ENCODE measurements around the gene SDC4. TPM values are rescaled to one million over a fixed set of nuclear protein-coding genes. Genes with fewer than 3 reads are reported as not detected.

The SDC4 gene
- polyA plus RNA-seq, 1 of the 3 experiments (the other 2 are of a cell fraction), result 131 TPM

- H3K4me1 ChIP-seq (ENCODE audit: control insufficient read depth in 1 of 2, insufficient read depth in 2 of 2, low read depth in 1 of 2, low read length in 1 of 2), result no peaks in the 10 kb centered on the region
- CTCF ChIA-PET, result interaction anchor here (0.6 kb wide), 1 partner anchor 28 kb away, joined by 3 read pairs; the partner anchor contains the start of gene SYS1
Measured at GRCh38 chr20:45391559-45391958, 43.3 kb upstream of the SDC4 start.

DNA sequence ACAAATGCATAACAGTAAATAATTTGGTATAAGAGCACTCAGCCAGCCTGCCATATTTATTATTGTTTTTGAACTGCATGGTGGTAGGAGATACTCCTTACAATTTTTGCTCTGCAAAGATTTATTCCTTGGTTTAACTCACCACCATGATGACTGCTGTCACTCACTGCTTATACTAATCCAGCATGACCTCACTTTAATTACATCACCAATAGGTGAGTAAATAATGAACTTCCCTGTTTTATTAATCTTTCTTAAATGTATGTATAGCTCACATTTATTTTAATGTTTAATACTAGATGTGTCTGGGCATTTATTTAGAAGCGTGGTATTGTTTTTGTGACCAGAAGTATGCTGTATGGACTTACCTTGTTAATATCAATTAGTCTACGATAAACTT, 42.7 kb upstream of the SDC4 start:
- ChIA-PET POLR2A (no interaction called here), CTCF (no interaction called here)
- H3K79me2 ChIP-seq (ENCODE audit: insufficient read depth), result no peaks in the 10 kb centered on the region
- no peak overlapping the region for H3K9ac ChIP-seq
- H3K4me2 ChIP-seq, result no peak overlapping the region
- peaks cover 6% of the 10 kb centered on the region; the same call in 1 of the 2 replicates for H3K9me3 ChIP-seq
- DNase-seq, result no peak
- peaks cover 0 to 6% of the 10 kb centered on the region in 2 experiments for H3K36me3 ChIP-seq (replicated peaks in 1 of 2; ENCODE audit: control insufficient read depth in 1 of 2, insufficient read depth in 2 of 2, low read length in 1 of 2)
- no peaks in the 10 kb centered on the region for H3K9me2 ChIP-seq
- no peaks in the 10 kb centered on the region for H3K27me3 ChIP-seq (ENCODE audit: insufficient read depth)
- no peak overlapping the region for H2AFZ ChIP-seq (ENCODE audit: low read depth)
- no peak for TF ChIP-seq MEF2A (IDR thresholded peaks at IDR 0.05; ENCODE audit: borderline replicate concordance, low read depth)
- no peaks in the 10 kb centered on the region for H3F3A ChIP-seq (replicated peaks; ENCODE audit: insufficient read depth)
- H3K27ac ChIP-seq (ENCODE audit: low read depth in 2 of 2, low read length in 1 of 2), result no peak overlapping the region
- no peak overlapping the region for H3K4me3 ChIP-seq (ENCODE audit: low read depth in 2 of 2, low read length in 1 of 2)
- no peaks in the 10 kb centered on the region for H4K20me1 ChIP-seq (ENCODE audit: insufficient read depth)
- H3K4me1 ChIP-seq (ENCODE audit: control insufficient read depth in 1 of 2, insufficient read depth in 2 of 2, low read depth in 1 of 2, low read length in 1 of 2), result no peaks in the 10 kb centered on the region
- 92% methylated on average over 2 of the region's 2 CpGs for whole genome bisulfite sequencing (ENCODE audit: low lambda C conversion rate)

More at GRCh38 chr20:45391559-45391958, 43.3 kb upstream of the SDC4 start:
- Histone ChIP-seq H3K27ac (ENCODE audit: low read depth in 2 of 2, low read length in 1 of 2) (no peak overlapping the region), H3F3A (replicated peaks; ENCODE audit: insufficient read depth) (peaks cover under 1% of the 10 kb centered on the region), H4K20me1 (ENCODE audit: insufficient read depth) (no peaks in the 10 kb centered on the region), H3K9ac (no peak overlapping the region), H3K9me3 (peaks cover 6% of the 10 kb centered on the region; the same call in 1 of the 2 replicates), H2AFZ (ENCODE audit: low read depth) (no peak overlapping the region), H3K4me3 (ENCODE audit: low read depth in 2 of 2, low read length in 1 of 2) (no peak overlapping the region), H3K36me3 (replicated peaks in 1 of 2; ENCODE audit: control insufficient read depth in 1 of 2, insufficient read depth in 2 of 2, low read length in 1 of 2) (peaks cover 0 to 6% of the 10 kb centered on the region in 2 experiments), H3K79me2 (ENCODE audit: insufficient read depth) (no peaks in the 10 kb centered on the region), H3K4me2 (no peak overlapping the region), H3K9me2 (no peaks in the 10 kb centered on the region), H3K27me3 (ENCODE audit: insufficient read depth) (no peaks in the 10 kb centered on the region)
- WGBS (ENCODE audit: low lambda C conversion rate), result 40% methylated on average over 2 of the region's 2 CpGs
- no peak for TF ChIP-seq SIN3A (IDR thresholded peaks at IDR 0.05; ENCODE audit: borderline replicate concordance, low read depth, low read length)
- TF ChIP-seq, protein P1, sequence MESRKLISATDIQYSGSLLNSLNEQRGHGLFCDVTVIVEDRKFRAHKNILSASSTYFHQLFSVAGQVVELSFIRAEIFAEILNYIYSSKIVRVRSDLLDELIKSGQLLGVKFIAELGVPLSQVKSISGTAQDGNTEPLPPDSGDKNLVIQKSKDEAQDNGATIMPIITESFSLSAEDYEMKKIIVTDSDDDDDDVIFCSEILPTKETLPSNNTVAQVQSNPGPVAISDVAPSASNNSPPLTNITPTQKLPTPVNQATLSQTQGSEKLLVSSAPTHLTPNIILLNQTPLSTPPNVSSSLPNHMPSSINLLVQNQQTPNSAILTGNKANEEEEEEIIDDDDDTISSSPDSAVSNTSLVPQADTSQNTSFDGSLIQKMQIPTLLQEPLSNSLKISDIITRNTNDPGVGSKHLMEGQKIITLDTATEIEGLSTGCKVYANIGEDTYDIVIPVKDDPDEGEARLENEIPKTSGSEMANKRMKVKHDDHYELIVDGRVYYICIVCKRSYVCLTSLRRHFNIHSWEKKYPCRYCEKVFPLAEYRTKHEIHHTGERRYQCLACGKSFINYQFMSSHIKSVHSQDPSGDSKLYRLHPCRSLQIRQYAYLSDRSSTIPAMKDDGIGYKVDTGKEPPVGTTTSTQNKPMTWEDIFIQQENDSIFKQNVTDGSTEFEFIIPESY (IDR thresholded peaks at IDR 0.05; ENCODE audit: borderline replicate concordance, low read depth), result no peak
- TF ChIP-seq RAD21 (IDR thresholded peaks at IDR 0.05; ENCODE audit: low read length), result no peak
- no peak for TF ChIP-seq FOSL2 (IDR thresholded peaks at IDR 0.05; ENCODE audit: borderline replicate concordance, low read depth)
- TF ChIP-seq POLR2AphosphoS5 (IDR thresholded peaks at IDR 0.05; ENCODE audit: low read depth, low read length), result no peak
- no peak for TF ChIP-seq RXRA (IDR thresholded peaks at IDR 0.05; ENCODE audit: borderline replicate concordance, low read depth)
- TF ChIP-seq NFIC (IDR thresholded peaks at IDR 0.05; ENCODE audit: borderline replicate concordance), result no peak
- TF ChIP-seq FOXJ3 (CRISPR knock-in tag; IDR thresholded peaks at IDR 0.05), result no peak
- no peak for TF ChIP-seq YY1 (IDR thresholded peaks at IDR 0.05; ENCODE audit: low read depth)
- DNase-seq, result no peak
- POLR2A ChIA-PET, result no interaction called here

GRCh38 chr20:45387274-45387673, 39.0 kb upstream of the SDC4 start:
- H3K9ac ChIP-seq, result no peak overlapping the region
- H3K27me3 ChIP-seq (ENCODE audit: insufficient read depth), result no peaks in the 10 kb centered on the region
- WGBS (ENCODE audit: low lambda C conversion rate), result 68% methylated on average over 1 of the region's 1 CpG
- CTCF ChIA-PET, result interaction anchor here (1.1 to 2.0 kb wide), 4 partner anchors 14 to 50 kb away, joined by 4 to 6 read pairs (median 6); partner anchors contain the start of gene SYS1
- H3K36me3 ChIP-seq (replicated peaks in 1 of 2; ENCODE audit: control insufficient read depth in 1 of 2, insufficient read depth in 2 of 2, low read length in 1 of 2), result peaks cover 0 to 10% of the 10 kb centered on the region in 2 experiments
- peaks cover 6% of the 10 kb centered on the region; the same call in 1 of the 2 replicates for H3K9me3 ChIP-seq
- H3K4me3 ChIP-seq (ENCODE audit: low read depth in 2 of 2, low read length in 1 of 2), result no peak overlapping the region
- peaks cover 10% of the 10 kb centered on the region for H3F3A ChIP-seq (replicated peaks; ENCODE audit: insufficient read depth)
- H3K4me2 ChIP-seq, result no peak overlapping the region
- H3K9me2 ChIP-seq, result no peaks in the 10 kb centered on the region
- DNase-seq, result no peak
- H3K4me1 ChIP-seq (ENCODE audit: control insufficient read depth in 1 of 2, insufficient read depth in 2 of 2, low read depth in 1 of 2, low read length in 1 of 2), result no peaks in the 10 kb centered on the region
- no peaks in the 10 kb centered on the region for H4K20me1 ChIP-seq (ENCODE audit: insufficient read depth)
- H2AFZ ChIP-seq (ENCODE audit: low read depth), result no peak overlapping the region
- H3K79me2 ChIP-seq (ENCODE audit: insufficient read depth), result no peaks in the 10 kb centered on the region
- POLR2A ChIA-PET, result no interaction called here
- H3K27ac ChIP-seq (ENCODE audit: low read depth in 2 of 2, low read length in 1 of 2), result no peak overlapping the region
- TF ChIP-seq FOXJ3 (CRISPR knock-in tag; IDR thresholded peaks at IDR 0.05) (no peak), EZH2phosphoT487 (IDR thresholded peaks at IDR 0.05; ENCODE audit: borderline replicate concordance, low read depth) (no peak), NRF1 (IDR thresholded peaks at IDR 0.05; ENCODE audit: low read depth, low read length) (no peak), PBX3 (IDR thresholded peaks at IDR 0.05) (no peak), SIN3A (IDR thresholded peaks at IDR 0.05; ENCODE audit: borderline replicate concordance, low read depth, low read length) (no peak), EP300 (IDR thresholded peaks at IDR 0.05; ENCODE audit: borderline replicate concordance in 1 of 2, low read depth in 1 of 2, low read length in 1 of 2) (no peak), CTCF (IDR thresholded peaks at IDR 0.05) (no peak), IRF3 (IDR thresholded peaks at IDR 0.05; ENCODE audit: low read depth, low read length) (no peak)
